Measurements from ENCODE around the gene TMEM151B. TPM values are rescaled to one million over a fixed set of nuclear protein-coding genes. Genes with fewer than 3 reads are reported as not detected.
"Not testable (repeated sequence)": the region's sequence is repeated elsewhere in the genome, so short reads cannot be mapped to it uniquely, and the experiment has no call there.

The TMEM151B gene
- total and polyA plus RNA-seq, 7 donors = 0.04 to 0.07 TPM; not detected in 5

- Histone ChIP-seq H3K9me3 (no peaks in the 10 kb centered on the region), H3K4me1 (peaks cover 68% of the 10 kb centered on the region)
These were observed 41.8 kb upstream of the TMEM151B start for GRCh38 chr6:44228433-44228832.

GRCh38 chr6:44228836-44229235 is 41.4 kb upstream of the TMEM151B start:
- ATAC-seq (peak in 1 of 4 donors; percentile 0), DNase-seq (no peak)
- WGBS, 3 donors = 47 to 52% (median 49%) methylated on average over 5 of the region's 5 CpGs
- TF ChIP-seq CTCF (IDR thresholded peaks at IDR 0.05) = no peak
- intact Hi-C loops (cut with DNase I) = loop anchor here in 1 of 2 donors (5.0 kb wide), 1 partner anchor 127 kb away; no protein-coding TSS in a partner anchor
- H3K27me3 ChIP-seq (ENCODE audit: insufficient read depth in 3 of 3, low read length in 2 of 3) = no peaks in the 10 kb centered on the region
- H3K27ac ChIP-seq = peak overlapping the region; percentile 87
- peaks cover 2 to 40% of the 10 kb centered on the region in 2 donors for H3K36me3 ChIP-seq (ENCODE audit: insufficient read depth in 1 of 2, low read depth in 1 of 2)
- peaks cover 72% of the 10 kb centered on the region for H3K4me1 ChIP-seq
- peak overlapping the region; percentile 71 for H3K4me3 ChIP-seq
- no peaks in the 10 kb centered on the region for H3K9me3 ChIP-seq

More at GRCh38 chr6:44228433-44228832, 41.8 kb upstream of the TMEM151B start:
- DNase-seq (no peak), ATAC-seq (peak in 2 of 4 donors; percentile 2 to 16)
- TF ChIP-seq CTCF (IDR thresholded peaks at IDR 0.05) = no peak
- H3K27ac ChIP-seq = peak overlapping the region; percentile 87
- no peaks in the 10 kb centered on the region for H3K27me3 ChIP-seq (ENCODE audit: insufficient read depth in 3 of 3, low read length in 2 of 3)
- peaks cover 2 to 40% of the 10 kb centered on the region in 2 donors for H3K36me3 ChIP-seq (ENCODE audit: insufficient read depth in 1 of 2, low read depth in 1 of 2)
- peak overlapping the region; percentile 71 for H3K4me3 ChIP-seq
- WGBS, 3 donors = 43 to 54% (median 46%) methylated on average over 7 of the region's 7 CpGs
- intact Hi-C loops (cut with DNase I) = loop anchor here in 1 of 2 donors (5.0 kb wide), 1 partner anchor 126 kb away; no protein-coding TSS in a partner anchor

- 50 to 61% (median 55%) methylated on average over 10 to 11 of the region's 11 CpGs for WGBS, 3 donors
- ATAC-seq (peak; percentile 71 to 79 (median 78)), DNase-seq (peak; percentile 72 to 88)
- Histone ChIP-seq H3K4me3 (peak overlapping the region; percentile 71), H3K27me3 (ENCODE audit: insufficient read depth in 3 of 3, low read length in 2 of 3) (no peaks in the 10 kb centered on the region), H3K27ac (peak overlapping the region; percentile 87), H3K9me3 (no peaks in the 10 kb centered on the region), H3K4me1 (peaks cover 73% of the 10 kb centered on the region), H3K36me3 (ENCODE audit: insufficient read depth in 1 of 2, low read depth in 1 of 2) (peaks cover 2 to 40% of the 10 kb centered on the region in 2 donors)
- no peak for TF ChIP-seq CTCF (IDR thresholded peaks at IDR 0.05)
- intact Hi-C loops (cut with DNase I) = loop anchor here in 1 of 2 donors (5.0 kb wide), 1 partner anchor 127 kb away; no protein-coding TSS in a partner anchor
These were observed 40.7 kb upstream of the TMEM151B start for GRCh38 chr6:44229376-44230033.

- no peak for DNase-seq
- 84 to 89% (median 86%) methylated on average over 9 to 10 of the region's 10 CpGs for WGBS, 3 donors
These were observed 40.1 kb upstream of the TMEM151B start for GRCh38 chr6:44230034-44230675.

GRCh38 chr6:44231426-44231825 is 38.8 kb upstream of the TMEM151B start:
- peaks cover 2 to 40% of the 10 kb centered on the region in 2 donors for H3K36me3 ChIP-seq (ENCODE audit: insufficient read depth in 1 of 2, low read depth in 1 of 2)

More at GRCh38 chr6:44230034-44230675, 40.1 kb upstream of the TMEM151B start:
- H3K27ac ChIP-seq = peak overlapping the region; percentile 87
- H3K9me3 ChIP-seq = no peaks in the 10 kb centered on the region
- no peaks in the 10 kb centered on the region for H3K27me3 ChIP-seq (ENCODE audit: insufficient read depth in 3 of 3, low read length in 2 of 3)
- H3K4me3 ChIP-seq = peak overlapping the region; percentile 71
- ATAC-seq = no peak
- intact Hi-C loops (cut with DNase I) = no loop called here
- TF ChIP-seq CTCF (IDR thresholded peaks at IDR 0.05) = no peak
- H3K4me1 ChIP-seq = peaks cover 73% of the 10 kb centered on the region
- H3K36me3 ChIP-seq (ENCODE audit: insufficient read depth in 1 of 2, low read depth in 1 of 2) = peaks cover 2 to 40% of the 10 kb centered on the region in 2 donors

More at GRCh38 chr6:44231426-44231825, 38.8 kb upstream of the TMEM151B start:
- peak overlapping the region; percentile 87 for H3K27ac ChIP-seq
- ATAC-seq; intact Hi-C loops (cut with DNase I); DNase-seq; H3K27me3 ChIP-seq (ENCODE audit: insufficient read depth in 3 of 3, low read length in 2 of 3); H3K4me3 ChIP-seq; H3K9me3 ChIP-seq: not testable (repeated sequence)
- H3K4me1 ChIP-seq = peaks cover 70% of the 10 kb centered on the region
- 89 to 93% (median 90%) methylated on average over 9 of the region's 9 CpGs for WGBS, 3 donors
